IMR-90 (cell line): ENCODE results near the gene ETF1. TPM values are rescaled to one million over a fixed set of nuclear protein-coding genes. Genes with fewer than 3 reads are reported as not detected.

ENCODE experiments used
- ATAC-seq: fragments of 200-7000 bp; cut with Tn5 transposase; 2 replicates; pipeline ENCODE4 v1.9.1; 2020; ENCODE audit warnings: low read depth, mild to moderate bottlenecking, moderate library complexity
- BruUV-seq: library from RNA; stranded (reverse); fragments of 400-500 nt; replicated peaks from 2 replicates; lab custom pipeline; 2021; lab: Mats Ljungman, UMichigan
- CTCF ChIA-PET: fragments of 300-600 bp; formaldehyde crosslinking; extraction: SDS; loops from one replicate; lab custom pipeline; 2021; ENCODE audit warnings: antibody characterized with exemption; lab: Yijun Ruan, JAX
- POLR2A ChIA-PET: fragments of 300-600 bp; sonication (Branson Sonifier 250); formaldehyde crosslinking; loops from one replicate; lab custom pipeline; 2022; ENCODE audit warnings: antibody characterized with exemption; ENCODE audit not compliant: unreplicated experiment; lab: Charles Lee
- DNase-seq: peaks from one replicate; pipeline ENCODE4 v3.0.0; 2013
- H2AFZ ChIP-seq: replicated peaks from 2 replicates; pipeline ENCODE3; 2013; ENCODE audit warnings: low read length, mild to moderate bottlenecking; ENCODE audit not compliant: poor library complexity
- H2AK5ac ChIP-seq: 2 replicates; pipeline ENCODE4 v1.6.1; 2013; ENCODE audit warnings: low read depth, low read length, inconsistent platforms
- H2AK9ac ChIP-seq: replicated peaks from 2 replicates; pipeline ENCODE3; 2013; ENCODE audit warnings: mild to moderate bottlenecking, low read depth, low read length, moderate library complexity; ENCODE audit not compliant: poor library complexity
- H2BK120ac ChIP-seq: 2 replicates; pipeline ENCODE4 v1.6.1; 2013; ENCODE audit warnings: low read depth, low read length, inconsistent platforms
- H2BK15ac ChIP-seq: 3 replicates; pipeline ENCODE4 v1.6.1; 2013; ENCODE audit warnings: low read depth, low read length, inconsistent platforms
- H2BK20ac ChIP-seq: 2 replicates; pipeline ENCODE4 v1.6.1; 2013; ENCODE audit warnings: low read depth, mild to moderate bottlenecking, inconsistent platforms, low read length, moderate library complexity
- H2BK5ac ChIP-seq: 2 replicates; pipeline ENCODE4 v1.6.1; 2013; ENCODE audit warnings: mild to moderate bottlenecking, low read depth, low read length, inconsistent platforms; ENCODE audit not compliant: poor library complexity, severe bottlenecking
- H3K14ac ChIP-seq: replicated peaks from 2 replicates; pipeline ENCODE4 v1.6.1; 2013; ENCODE audit warnings: low read depth, low read length, inconsistent platforms
- H3K18ac ChIP-seq: 2 replicates; pipeline ENCODE4 v1.6.1; 2013; ENCODE audit warnings: low read depth, low read length, control low read depth
- H3K23ac ChIP-seq: 2 replicates; pipeline ENCODE4 v1.6.1; 2013; ENCODE audit warnings: low read depth, low read length, inconsistent platforms
- H3K27ac ChIP-seq: 2 replicates; pipeline ENCODE4 v1.5.1; 2013; ENCODE audit warnings: mild to moderate bottlenecking, control low read depth, low read length; ENCODE audit not compliant: insufficient read depth
- H3K27me3 ChIP-seq: 2 replicates; pipeline ENCODE4 v1.6.1; 2013; ENCODE audit warnings: low read length; ENCODE audit not compliant: control insufficient read depth, insufficient read depth
- H3K36me3 ChIP-seq: 2 replicates; pipeline ENCODE4 v1.6.1; 2013; ENCODE audit warnings: low read length, mixed read lengths; ENCODE audit not compliant: control insufficient read depth, insufficient read depth
- H3K4ac ChIP-seq: 2 replicates; pipeline ENCODE4 v1.6.1; 2013; ENCODE audit warnings: low read depth, low read length, inconsistent platforms
- H3K4me1 ChIP-seq: 2 replicates; pipeline ENCODE4 v1.6.1; 2013; ENCODE audit warnings: low read length, mixed read lengths; ENCODE audit not compliant: control insufficient read depth, insufficient read depth
- H3K4me2 ChIP-seq: 2 replicates; pipeline ENCODE4 v1.6.1; 2013; ENCODE audit warnings: low read depth, mild to moderate bottlenecking, control low read depth, low read length, moderate library complexity
- H3K4me3 ChIP-seq: 2 replicates; pipeline ENCODE4 v1.5.1; 2013; ENCODE audit warnings: low read depth, mild to moderate bottlenecking, control low read depth, low read length, moderate library complexity; ENCODE audit not compliant: insufficient read depth
- H3K56ac ChIP-seq: 2 replicates; pipeline ENCODE4 v1.6.1; 2013; ENCODE audit warnings: low read length, inconsistent platforms; ENCODE audit not compliant: insufficient read depth; ENCODE audit errors: extremely low read depth
- H3K79me1 ChIP-seq, 2 experiments: 2 replicates each; pipeline ENCODE4 v1.6.1; 2013; ENCODE audit warnings: low read length in 2 of 2, inconsistent platforms in 1 of 2, low read depth in 1 of 2
- H3K9ac ChIP-seq: 2 replicates; pipeline ENCODE4 v1.6.1; 2013; ENCODE audit warnings: low read depth, low read length, control low read depth
- H3K9me1 ChIP-seq: 2 replicates; pipeline ENCODE4 v1.6.1; 2013; ENCODE audit warnings: low read length, inconsistent platforms; ENCODE audit not compliant: insufficient read depth
- H3K9me3 ChIP-seq: 2 replicates; pipeline ENCODE4 v1.6.1; 2013; ENCODE audit warnings: low read length; ENCODE audit not compliant: control insufficient read depth, insufficient read depth
- H4K20me1 ChIP-seq: 2 replicates; pipeline ENCODE4 v1.6.1; 2013; ENCODE audit warnings: low read length, inconsistent platforms; ENCODE audit not compliant: insufficient read depth
- H4K5ac ChIP-seq: 2 replicates; pipeline ENCODE4 v1.6.1; 2013; ENCODE audit warnings: mild to moderate bottlenecking, low read depth, low read length, control low read depth
- H4K8ac ChIP-seq, 2 experiments: 2 replicates each; pipeline ENCODE4 v1.6.1; 2013; ENCODE audit warnings: low read depth in 2 of 2, low read length in 2 of 2, control low read depth in 1 of 2, inconsistent platforms in 1 of 2
- H4K91ac ChIP-seq: 2 replicates; pipeline ENCODE4 v1.6.1; 2013; ENCODE audit warnings: low read depth, low read length, inconsistent platforms; ENCODE audit not compliant: insufficient read depth
- BHLHE40 ChIP-seq: fragments of 150-350 bp; IDR thresholded peaks from 2 replicates; pipeline ENCODE4 v1.6.1; 2016; ENCODE audit warnings: mild to moderate bottlenecking, low read depth, low read length
- CEBPB ChIP-seq: IDR thresholded peaks from 2 replicates; pipeline ENCODE4 v1.6.1; 2012; ENCODE audit warnings: low read depth, low read length, improper control_type of control experiment
- CHD1 ChIP-seq: IDR thresholded peaks from 2 replicates; pipeline ENCODE4 v1.6.1; 2012; ENCODE audit warnings: low read depth, low read length, improper control_type of control experiment
- FOS ChIP-seq: fragments of 150-350 bp; IDR thresholded peaks from 2 replicates; pipeline ENCODE4 v1.6.1; 2016; ENCODE audit warnings: low read depth, low read length
- MAFK ChIP-seq: IDR thresholded peaks from 2 replicates; pipeline ENCODE4 v1.6.1; 2012; ENCODE audit warnings: low read depth, low read length, improper control_type of control experiment
- MAZ ChIP-seq: IDR thresholded peaks from 2 replicates; pipeline ENCODE4 v1.6.1; 2012; ENCODE audit warnings: low read depth, mild to moderate bottlenecking, low read length, improper control_type of control experiment, moderate library complexity, borderline replicate concordance
- MXI1 ChIP-seq: IDR thresholded peaks from 2 replicates; pipeline ENCODE4 v1.6.1; 2012; ENCODE audit warnings: low read depth, mild to moderate bottlenecking, low read length, moderate library complexity, borderline replicate concordance
- NFE2L2 ChIP-seq: fragments of 150-350 bp; IDR thresholded peaks from 2 replicates; pipeline ENCODE4 v1.6.1; 2016; ENCODE audit warnings: low read depth, mild to moderate bottlenecking, low read length
- POLR2A ChIP-seq: IDR thresholded peaks from 2 replicates; pipeline ENCODE4 v1.6.1; 2012; ENCODE audit warnings: mild to moderate bottlenecking, low read depth, low read length
- RAD21 ChIP-seq: IDR thresholded peaks from 2 replicates; pipeline ENCODE4 v1.6.1; 2012; ENCODE audit warnings: low read length, improper control_type of control experiment
- RCOR1 ChIP-seq: IDR thresholded peaks from 2 replicates; pipeline ENCODE4 v1.6.1; 2012; ENCODE audit warnings: mild to moderate bottlenecking, low read length, improper control_type of control experiment; ENCODE audit not compliant: insufficient replicate concordance
- RFX5 ChIP-seq: IDR thresholded peaks from 2 replicates; pipeline ENCODE4 v1.8.0; 2012; ENCODE audit warnings: low read depth, mild to moderate bottlenecking, low read length, moderate library complexity
- SMC3 ChIP-seq: fragments of 150-350 bp; IDR thresholded peaks from 2 replicates; pipeline ENCODE4 v1.6.1; 2016; ENCODE audit warnings: low read depth, mild to moderate bottlenecking, antibody characterized with exemption, low read length, moderate library complexity
- USF2 ChIP-seq: fragments of 150-350 bp; IDR thresholded peaks from 2 replicates; pipeline ENCODE4 v1.6.1; 2017; ENCODE audit warnings: mild to moderate bottlenecking, antibody characterized with exemption, low read length, low read depth
- WGBS, 2 experiments: methylation state at CpG; one replicate each; pipeline versions ENCODE4 v1.1.5 to v1.1.7; 2013; ENCODE audit warnings: missing lambda C conversion rate in 2 of 2; ENCODE audit not compliant: insufficient read length in 1 of 2; ENCODE audit errors: extremely low coverage in 2 of 2; 5-methylcytosine and 5-hydroxymethylcytosine counted together
- dilution Hi-C: fragments of 300-500 bp; cut with HindIII; formaldehyde crosslinking; loops from one replicate; pipeline ENCODE4 v1.14.3; 2018; ENCODE audit warnings: low sequenced_read_pairs; ENCODE audit not compliant: unreplicated experiment
- in situ Hi-C: fragments of 300-500 bp; cut with MboI; formaldehyde crosslinking; loops from 3 replicates; pipeline ENCODE4 v1.14.3; 2019; ENCODE audit warnings: low sequenced_read_pairs, inconsistent platforms, mixed read lengths
- intact Hi-C: fragments of 100-400 bp; cut with micrococcal nuclease; formaldehyde crosslinking; loops from 2 replicates; pipeline ENCODE4 v1.10.0; 2022
- polyA plus RNA-seq, 3 experiments: library from polyadenylated mRNA; depleted of rRNA; stranded (reverse); fragments of >200 nt; gene quantifications; 2 replicates each; pipeline ENCODE4 v1.2.3, GENCODE V29; 2012; ENCODE audit warnings: low replicate concordance in 1 of 3
- total RNA-seq: library from RNA; depleted of rRNA; stranded (reverse); fragments of >200 nt; gene quantifications from 2 replicates; pipeline ENCODE4 v1.2.3, GENCODE V29; 2012
- TF ChIP-seq, protein P1 (sequence below): fragments of 150-350 bp; IDR thresholded peaks from 2 replicates; pipeline ENCODE4 v1.6.1; 2016; ENCODE audit warnings: low read depth, mild to moderate bottlenecking, low read length, moderate library complexity, borderline replicate concordance
- TF ChIP-seq, protein P2 (sequence below): conservative IDR thresholded peaks from 2 replicates; pipeline ENCODE4 v1.5.1; 2012; ENCODE audit warnings: mild to moderate bottlenecking, low read depth, low read length, improper control_type of control experiment

Gene ETF1
- total and polyA plus RNA-seq, 2 of the 4 experiments (the other 2 are of a cell fraction) = 53.2 to 126 TPM

DNA sequence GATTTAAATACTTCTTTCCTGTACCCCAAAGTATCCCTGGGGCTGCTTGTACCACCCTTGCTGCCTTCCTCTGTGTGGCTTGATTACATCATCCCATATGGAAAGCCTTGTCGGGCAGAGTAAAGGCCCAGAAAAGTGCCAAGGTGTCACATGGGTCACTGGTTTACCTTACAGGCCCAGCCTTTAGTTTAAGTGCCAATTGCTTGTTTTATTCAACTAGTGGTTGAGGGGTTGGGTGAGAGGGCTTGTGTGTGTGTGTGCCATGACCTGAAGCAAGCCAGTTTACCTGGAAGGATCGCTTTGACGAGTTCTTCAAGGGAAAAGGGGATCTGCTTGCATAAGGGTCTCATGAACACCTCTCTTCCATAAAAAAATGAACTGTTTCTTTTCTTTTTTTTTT, 39.9 kb upstream of the ETF1 start:
- Histone ChIP-seq H2BK15ac (no peak overlapping the region), H2BK5ac (no peak overlapping the region), H2BK120ac (no peak overlapping the region), H4K8ac (no peak overlapping the region), H3K79me1 (no peaks in the 10 kb centered on the region), H3K4me2 (no peak overlapping the region), H3K18ac (no peak overlapping the region), H3K27me3 (peaks cover 14% of the 10 kb centered on the region), H4K20me1 (no peaks in the 10 kb centered on the region), H3K4ac (no peak overlapping the region), H2AFZ (no peak overlapping the region), H3K36me3 (no peaks in the 10 kb centered on the region), H3K9ac (no peak overlapping the region), H3K4me3 (no peak overlapping the region), H3K14ac (no peak overlapping the region), H4K5ac (no peak overlapping the region), H2AK9ac (no peak overlapping the region), H3K4me1 (no peaks in the 10 kb centered on the region), H3K9me3 (no peaks in the 10 kb centered on the region), H3K23ac (no peak overlapping the region), H2AK5ac (no peak overlapping the region), H3K27ac (no peak overlapping the region), H3K9me1 (no peaks in the 10 kb centered on the region), H2BK20ac (no peak overlapping the region), H4K91ac (no peak overlapping the region), H3K56ac (no peak overlapping the region)
- WGBS, 2 experiments = no CpG with 5 or more reads among the region's 3 CpGs
- intact Hi-C loops (no loop called here), dilution Hi-C loops (no loop called here), in situ Hi-C loops (no loop called here)
- TF ChIP-seq MAFK = no peak
- TF ChIP-seq CEBPB = no peak
- TF ChIP-seq SMC3 = no peak
- TF ChIP-seq MAZ = no peak
- TF ChIP-seq RFX5 = no peak
- no peak for TF ChIP-seq RAD21
- no peak for TF ChIP-seq FOS
- TF ChIP-seq, protein P1, sequence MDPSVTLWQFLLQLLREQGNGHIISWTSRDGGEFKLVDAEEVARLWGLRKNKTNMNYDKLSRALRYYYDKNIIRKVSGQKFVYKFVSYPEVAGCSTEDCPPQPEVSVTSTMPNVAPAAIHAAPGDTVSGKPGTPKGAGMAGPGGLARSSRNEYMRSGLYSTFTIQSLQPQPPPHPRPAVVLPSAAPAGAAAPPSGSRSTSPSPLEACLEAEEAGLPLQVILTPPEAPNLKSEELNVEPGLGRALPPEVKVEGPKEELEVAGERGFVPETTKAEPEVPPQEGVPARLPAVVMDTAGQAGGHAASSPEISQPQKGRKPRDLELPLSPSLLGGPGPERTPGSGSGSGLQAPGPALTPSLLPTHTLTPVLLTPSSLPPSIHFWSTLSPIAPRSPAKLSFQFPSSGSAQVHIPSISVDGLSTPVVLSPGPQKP = no peak
- no peak for TF ChIP-seq USF2
- TF ChIP-seq RCOR1 = no peak
- TF ChIP-seq BHLHE40 = no peak
- TF ChIP-seq, protein P2, sequence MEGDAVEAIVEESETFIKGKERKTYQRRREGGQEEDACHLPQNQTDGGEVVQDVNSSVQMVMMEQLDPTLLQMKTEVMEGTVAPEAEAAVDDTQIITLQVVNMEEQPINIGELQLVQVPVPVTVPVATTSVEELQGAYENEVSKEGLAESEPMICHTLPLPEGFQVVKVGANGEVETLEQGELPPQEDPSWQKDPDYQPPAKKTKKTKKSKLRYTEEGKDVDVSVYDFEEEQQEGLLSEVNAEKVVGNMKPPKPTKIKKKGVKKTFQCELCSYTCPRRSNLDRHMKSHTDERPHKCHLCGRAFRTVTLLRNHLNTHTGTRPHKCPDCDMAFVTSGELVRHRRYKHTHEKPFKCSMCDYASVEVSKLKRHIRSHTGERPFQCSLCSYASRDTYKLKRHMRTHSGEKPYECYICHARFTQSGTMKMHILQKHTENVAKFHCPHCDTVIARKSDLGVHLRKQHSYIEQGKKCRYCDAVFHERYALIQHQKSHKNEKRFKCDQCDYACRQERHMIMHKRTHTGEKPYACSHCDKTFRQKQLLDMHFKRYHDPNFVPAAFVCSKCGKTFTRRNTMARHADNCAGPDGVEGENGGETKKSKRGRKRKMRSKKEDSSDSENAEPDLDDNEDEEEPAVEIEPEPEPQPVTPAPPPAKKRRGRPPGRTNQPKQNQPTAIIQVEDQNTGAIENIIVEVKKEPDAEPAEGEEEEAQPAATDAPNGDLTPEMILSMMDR = no peak
- TF ChIP-seq MXI1 = no peak
- no peak for TF ChIP-seq CHD1
- TF ChIP-seq POLR2A = no peak
- no peak for TF ChIP-seq NFE2L2
- BruUV-seq = no TSS peak
- ATAC-seq (no peak), DNase-seq (no peak)
- POLR2A ChIA-PET = no interaction called here
- CTCF ChIA-PET = no interaction called here
